Right lobe of liver (tissue), 4 donors: ENCODE results near the gene LDHAL6A.

ENCODE experiments used
- POLR2A ChIP-seq: fragments of 450-650 bp; IDR thresholded peaks from one replicate; pipeline ENCODE4 v1.6.1; 2017; ENCODE audit warnings: antibody characterized with exemption, mild to moderate bottlenecking
- TF ChIP-seq, protein P1 (sequence below), 4 donors: fragments of 200-600 bp in 3 of 4; fragments of 450-650 bp in 1 of 4; IDR thresholded peaks; one replicate each; pipeline versions ENCODE4 v1.5.1 to v1.8.0; 2016 to 2022; ENCODE audit warnings: antibody characterized with exemption in 4 of 4, mild to moderate bottlenecking in 2 of 4
- donor health status: DM: no; HTN: no; CAD: no.
- donor health status: DM: no; HTN: no; CAD: no.
- donor health status: DM: no; HTN: yes; CAD: no.

DNA sequence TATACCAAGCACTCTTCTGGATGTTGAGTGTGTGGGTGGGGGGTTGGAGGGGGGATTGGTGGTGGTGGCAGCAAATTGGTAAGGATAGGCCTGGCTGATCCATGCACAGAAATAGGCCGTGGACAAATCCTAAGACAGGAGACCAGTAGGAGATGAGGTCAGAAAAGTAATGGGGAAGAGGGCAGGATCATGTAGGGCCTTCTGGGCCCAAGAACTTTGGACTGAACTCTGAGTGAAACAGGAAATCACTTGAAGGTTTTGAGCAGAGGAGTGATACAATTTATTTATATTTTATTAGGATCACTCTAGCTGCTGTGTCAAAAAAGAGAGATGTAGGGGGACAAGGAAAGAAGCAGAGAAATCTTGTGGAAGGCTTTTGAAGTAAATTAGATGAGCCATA, 42.4 kb downstream of the LDHAL6A start:
- TF ChIP-seq, protein P1, sequence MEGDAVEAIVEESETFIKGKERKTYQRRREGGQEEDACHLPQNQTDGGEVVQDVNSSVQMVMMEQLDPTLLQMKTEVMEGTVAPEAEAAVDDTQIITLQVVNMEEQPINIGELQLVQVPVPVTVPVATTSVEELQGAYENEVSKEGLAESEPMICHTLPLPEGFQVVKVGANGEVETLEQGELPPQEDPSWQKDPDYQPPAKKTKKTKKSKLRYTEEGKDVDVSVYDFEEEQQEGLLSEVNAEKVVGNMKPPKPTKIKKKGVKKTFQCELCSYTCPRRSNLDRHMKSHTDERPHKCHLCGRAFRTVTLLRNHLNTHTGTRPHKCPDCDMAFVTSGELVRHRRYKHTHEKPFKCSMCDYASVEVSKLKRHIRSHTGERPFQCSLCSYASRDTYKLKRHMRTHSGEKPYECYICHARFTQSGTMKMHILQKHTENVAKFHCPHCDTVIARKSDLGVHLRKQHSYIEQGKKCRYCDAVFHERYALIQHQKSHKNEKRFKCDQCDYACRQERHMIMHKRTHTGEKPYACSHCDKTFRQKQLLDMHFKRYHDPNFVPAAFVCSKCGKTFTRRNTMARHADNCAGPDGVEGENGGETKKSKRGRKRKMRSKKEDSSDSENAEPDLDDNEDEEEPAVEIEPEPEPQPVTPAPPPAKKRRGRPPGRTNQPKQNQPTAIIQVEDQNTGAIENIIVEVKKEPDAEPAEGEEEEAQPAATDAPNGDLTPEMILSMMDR (IDR thresholded peaks at IDR 0.05) = no peak
- no peak for TF ChIP-seq POLR2A
